ENCODE results near the gene FOXC1. TPM values are rescaled to one million over a fixed set of nuclear protein-coding genes. Genes with fewer than 3 reads are reported as not detected.

FOXC1 gene
- total RNA-seq, 4 donors from 2014 or later, result 36.0 to 53.7 (median 50.2) TPM

- TF ChIP-seq CTCF (IDR thresholded peaks at IDR 0.05) (no peak), POLR2A (IDR thresholded peaks at IDR 0.05) (no peak), EP300 (IDR thresholded peaks at IDR 0.05) (no peak)
- Histone ChIP-seq H3K4me1 (no peaks in the 10 kb centered on the region), H3K27me3 (no peaks in the 10 kb centered on the region), H3K4me3 (no peak overlapping the region), H3K27ac (no peak overlapping the region), H3K36me3 (no peaks in the 10 kb centered on the region), H3K9me3 (no peaks in the 10 kb centered on the region)
- 86 to 92% methylated on average over 5 of the region's 5 CpGs for WGBS, 2 donors
- no peak for DNase-seq (ENCODE audit: low spot score in 2 of 2)
These were observed 25.6 kb upstream of the FOXC1 start for GRCh38 chr6:1584146-1584545.

GRCh38 chr6:1584996-1585668 lies 24.6 kb upstream of the FOXC1 start:
- 83 to 85% methylated on average over 14 of the region's 14 CpGs for WGBS, 2 donors
- TF ChIP-seq POLR2A (IDR thresholded peaks at IDR 0.05) (no peak), EP300 (IDR thresholded peaks at IDR 0.05) (no peak), CTCF (IDR thresholded peaks at IDR 0.05) (no peak)
- Histone ChIP-seq H3K27me3 (peaks cover 0 to 10% of the 10 kb centered on the region in 2 donors), H3K4me3 (no peak overlapping the region), H3K9me3 (no peaks in the 10 kb centered on the region), H3K27ac (no peak overlapping the region), H3K36me3 (no peaks in the 10 kb centered on the region), H3K4me1 (no peaks in the 10 kb centered on the region)
- DNase-seq (ENCODE audit: low spot score in 2 of 2), result no peak

GRCh38 chr6:1585669-1586049 lies 24.1 kb upstream of the FOXC1 start:
- TF ChIP-seq EP300 (IDR thresholded peaks at IDR 0.05) (no peak), POLR2A (IDR thresholded peaks at IDR 0.05) (no peak), CTCF (IDR thresholded peaks at IDR 0.05) (no peak)

DNA sequence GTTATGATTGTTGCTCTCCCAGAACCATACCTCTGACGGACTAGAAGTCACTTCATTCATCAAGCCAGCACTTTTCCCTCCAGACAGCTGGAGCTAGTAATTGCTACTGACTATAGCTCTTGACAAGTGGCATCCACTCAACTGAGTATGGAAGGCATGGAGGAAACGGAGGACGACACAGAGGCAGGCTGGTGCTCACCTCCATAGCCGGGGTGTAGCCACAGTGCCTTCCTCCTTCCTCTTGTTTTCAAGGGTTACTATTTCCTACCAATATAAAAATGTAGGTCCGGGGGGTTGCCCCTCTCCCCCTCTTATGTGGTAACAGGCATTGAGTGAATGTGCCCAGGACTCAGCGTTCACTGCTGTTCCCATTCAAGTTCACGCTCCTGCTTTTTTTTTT lies 23.5 kb upstream of the FOXC1 start:
- 85 to 94% methylated on average over 7 of the region's 7 CpGs for WGBS, 2 donors
- no peak overlapping the region for H3K4me3 ChIP-seq
- no peaks in the 10 kb centered on the region for H3K4me1 ChIP-seq
- H3K9me3 ChIP-seq, result no peaks in the 10 kb centered on the region
- no peak for DNase-seq (ENCODE audit: low spot score in 2 of 2)
- peaks cover 0 to 10% of the 10 kb centered on the region in 2 donors for H3K27me3 ChIP-seq
- no peaks in the 10 kb centered on the region for H3K36me3 ChIP-seq
- TF ChIP-seq EP300 (IDR thresholded peaks at IDR 0.05) (no peak), POLR2A (IDR thresholded peaks at IDR 0.05) (no peak), CTCF (IDR thresholded peaks at IDR 0.05) (no peak)
- no peak overlapping the region for H3K27ac ChIP-seq

More at GRCh38 chr6:1585669-1586049, 24.1 kb upstream of the FOXC1 start:
- no peak overlapping the region for H3K4me3 ChIP-seq
- no peaks in the 10 kb centered on the region for H3K4me1 ChIP-seq
- no peaks in the 10 kb centered on the region for H3K36me3 ChIP-seq
- DNase-seq (ENCODE audit: low spot score in 2 of 2), result no peak
- WGBS, 2 donors, result 84 to 90% methylated on average over 12 of the region's 12 CpGs
- H3K9me3 ChIP-seq, result no peaks in the 10 kb centered on the region
- H3K27ac ChIP-seq, result no peak overlapping the region
- H3K27me3 ChIP-seq, result peaks cover 0 to 10% of the 10 kb centered on the region in 2 donors

- Histone ChIP-seq H3K27ac (no peak overlapping the region), H3K27me3 (peaks cover 0 to 15% of the 10 kb centered on the region in 2 donors), H3K36me3 (no peaks in the 10 kb centered on the region), H3K9me3 (no peaks in the 10 kb centered on the region), H3K4me3 (no peak overlapping the region), H3K4me1 (no peaks in the 10 kb centered on the region)
- WGBS, 2 donors, result 94 to 96% methylated on average over 4 to 5 of the region's 5 CpGs
- TF ChIP-seq POLR2A (IDR thresholded peaks at IDR 0.05) (no peak), EP300 (IDR thresholded peaks at IDR 0.05) (no peak), CTCF (IDR thresholded peaks at IDR 0.05) (no peak)
- DNase-seq (ENCODE audit: low spot score in 2 of 2), result no peak
These were observed 22.8 kb upstream of the FOXC1 start for GRCh38 chr6:1586861-1587450.

Data from tibial nerve (tissue), 4 donors.